ENCODE results near the gene UQCR11.

DNA sequence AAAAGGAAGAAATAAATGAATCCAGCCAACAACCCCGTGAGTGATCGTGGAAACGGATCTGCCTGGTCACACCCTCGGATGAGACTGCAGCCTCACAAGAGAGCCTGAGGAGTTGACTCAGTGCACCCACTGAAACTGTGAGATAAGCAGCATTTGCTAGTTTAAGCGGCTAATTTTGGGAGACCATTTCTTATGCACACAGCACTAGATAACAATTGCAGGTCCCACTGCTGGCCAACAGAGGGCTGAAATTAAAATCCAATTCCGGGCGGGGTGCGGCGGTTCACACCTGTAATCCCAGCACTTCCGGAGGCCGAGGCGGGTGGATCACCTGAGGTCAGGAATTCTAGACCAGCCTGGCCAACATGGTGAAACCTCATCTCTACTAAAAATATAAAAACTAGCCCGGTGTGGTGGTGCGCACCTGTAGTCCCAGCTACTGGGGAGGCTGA lies 3.6 kb downstream of the UQCR11 start:
- TF ChIP-seq, protein P1, sequence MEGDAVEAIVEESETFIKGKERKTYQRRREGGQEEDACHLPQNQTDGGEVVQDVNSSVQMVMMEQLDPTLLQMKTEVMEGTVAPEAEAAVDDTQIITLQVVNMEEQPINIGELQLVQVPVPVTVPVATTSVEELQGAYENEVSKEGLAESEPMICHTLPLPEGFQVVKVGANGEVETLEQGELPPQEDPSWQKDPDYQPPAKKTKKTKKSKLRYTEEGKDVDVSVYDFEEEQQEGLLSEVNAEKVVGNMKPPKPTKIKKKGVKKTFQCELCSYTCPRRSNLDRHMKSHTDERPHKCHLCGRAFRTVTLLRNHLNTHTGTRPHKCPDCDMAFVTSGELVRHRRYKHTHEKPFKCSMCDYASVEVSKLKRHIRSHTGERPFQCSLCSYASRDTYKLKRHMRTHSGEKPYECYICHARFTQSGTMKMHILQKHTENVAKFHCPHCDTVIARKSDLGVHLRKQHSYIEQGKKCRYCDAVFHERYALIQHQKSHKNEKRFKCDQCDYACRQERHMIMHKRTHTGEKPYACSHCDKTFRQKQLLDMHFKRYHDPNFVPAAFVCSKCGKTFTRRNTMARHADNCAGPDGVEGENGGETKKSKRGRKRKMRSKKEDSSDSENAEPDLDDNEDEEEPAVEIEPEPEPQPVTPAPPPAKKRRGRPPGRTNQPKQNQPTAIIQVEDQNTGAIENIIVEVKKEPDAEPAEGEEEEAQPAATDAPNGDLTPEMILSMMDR (IDR thresholded peaks at IDR 0.05) = no peak
- TF ChIP-seq EP300 (IDR thresholded peaks at IDR 0.05) (no peak), POLR2A (IDR thresholded peaks at IDR 0.05) (no peak), POLR2AphosphoS5 (IDR thresholded peaks at IDR 0.05) (no peak)

Data from upper lobe of left lung (tissue), 4 donors.